Daoy (cell line): Measurements from ENCODE around the gene ZNF212. TPM values are rescaled to one million over a fixed set of nuclear protein-coding genes. Genes with fewer than 3 reads are reported as not detected.
"Not testable (repeated sequence)": the region's sequence is repeated elsewhere in the genome, so short reads cannot be mapped to it uniquely, and the experiment has no call there.

ENCODE experiments used
- DNase-seq: peaks from one replicate; pipeline ENCODE4 v3.0.0-alpha.2; 2015; ENCODE audit warnings: low read depth
- total RNA-seq: library from RNA; depleted of rRNA; stranded (reverse); fragments of >200 nt; shearing (Covaris generic); gene quantifications from 2 replicates; pipeline ENCODE4 v1.2.3, GENCODE V29; 2014

Gene ZNF212
- total RNA-seq, 1 experiment from 2014 or later: 12.0 TPM

DNA sequence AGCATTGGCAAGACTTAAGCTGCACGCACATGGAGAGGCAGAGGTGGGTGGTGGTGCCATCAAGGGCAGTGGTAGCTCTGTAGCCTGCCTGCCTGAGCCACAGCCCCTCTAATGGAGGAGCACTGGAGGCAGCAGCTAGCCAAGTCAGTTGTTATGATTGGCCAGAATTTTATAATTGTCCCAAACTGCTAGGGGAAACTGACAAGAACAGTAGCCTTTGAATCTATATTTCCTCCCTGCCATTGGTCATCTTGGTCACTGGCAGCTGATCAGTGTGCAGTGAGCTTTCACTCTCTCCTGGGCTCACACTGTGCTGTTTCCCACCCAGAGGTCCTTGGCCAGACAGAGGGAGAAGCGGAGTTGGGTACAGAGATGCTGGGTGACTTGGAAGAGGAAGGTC, 12.9 kb downstream of the ZNF212 start:
- no peak for DNase-seq

DNA sequence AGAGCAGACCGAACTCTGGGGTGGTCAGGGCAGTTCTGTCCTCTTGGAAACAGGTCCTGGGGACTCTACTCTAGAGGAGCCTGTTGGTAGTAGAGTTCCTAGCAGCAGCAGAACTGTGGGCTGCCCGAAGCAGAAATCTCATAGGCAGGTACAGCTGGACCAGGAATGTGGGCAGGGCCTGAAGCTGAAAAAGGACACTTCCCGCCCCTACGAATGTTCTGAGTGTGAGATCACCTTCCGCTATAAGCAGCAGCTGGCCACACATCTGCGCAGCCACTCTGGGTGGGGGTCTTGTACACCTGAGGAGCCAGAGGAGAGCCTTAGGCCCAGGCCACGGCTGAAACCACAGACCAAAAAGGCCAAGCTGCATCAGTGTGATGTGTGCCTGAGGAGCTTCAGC, 14.2 kb downstream of the ZNF212 start:
- DNase-seq: no peak

DNA sequence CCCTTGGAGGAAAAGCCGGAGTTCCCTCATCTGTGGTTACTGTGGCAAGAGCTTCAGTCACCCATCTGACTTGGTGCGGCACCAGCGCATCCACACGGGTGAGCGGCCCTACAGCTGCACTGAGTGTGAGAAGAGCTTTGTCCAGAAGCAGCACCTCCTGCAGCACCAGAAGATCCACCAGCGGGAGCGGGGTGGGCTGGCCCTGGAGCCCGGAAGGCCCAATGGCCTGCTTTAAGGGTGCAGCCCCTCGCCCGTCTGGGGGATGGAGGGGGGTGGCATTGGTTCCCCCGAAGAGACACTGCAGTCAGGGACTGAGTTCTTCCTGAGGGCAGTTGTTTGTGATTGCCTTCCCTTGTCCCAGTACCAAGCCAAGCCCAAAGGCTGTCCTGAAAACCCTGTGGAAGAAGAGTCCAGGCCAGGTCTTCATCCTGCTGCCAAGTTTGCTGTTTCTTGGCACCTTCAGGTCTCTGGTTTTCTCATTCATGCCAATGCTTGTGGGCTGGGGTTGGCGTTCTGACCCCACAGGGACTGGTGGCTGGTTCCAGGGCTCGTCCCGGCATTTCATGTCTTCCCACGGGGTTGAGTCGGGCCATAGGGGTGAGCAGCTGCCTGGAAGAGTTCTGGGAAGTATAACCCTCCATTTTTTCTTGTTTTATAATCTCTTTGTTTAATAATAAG, 14.9 kb downstream of the ZNF212 start:
- DNase-seq: no peak

DNA sequence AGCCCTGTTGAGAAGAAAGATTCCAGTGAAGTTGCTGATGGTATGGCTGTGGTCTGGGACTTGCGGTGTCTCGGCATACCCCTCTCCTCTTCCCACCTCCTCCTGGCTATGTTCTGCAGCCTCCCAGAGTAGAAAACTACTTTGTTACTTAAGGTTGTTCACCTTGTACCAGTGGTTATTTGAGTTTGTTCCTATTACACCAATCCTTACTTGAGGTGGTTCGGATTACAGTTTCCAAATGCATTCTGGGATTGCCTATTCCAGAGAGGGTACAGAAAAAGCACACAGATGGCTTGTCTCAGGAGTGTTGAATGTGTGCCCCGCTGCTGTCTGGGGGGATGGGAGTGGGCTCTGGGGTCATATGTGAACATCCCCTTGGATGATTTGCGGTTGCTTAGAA, 15.7 kb downstream of the ZNF212 start:
- DNase-seq: no peak

DNA sequence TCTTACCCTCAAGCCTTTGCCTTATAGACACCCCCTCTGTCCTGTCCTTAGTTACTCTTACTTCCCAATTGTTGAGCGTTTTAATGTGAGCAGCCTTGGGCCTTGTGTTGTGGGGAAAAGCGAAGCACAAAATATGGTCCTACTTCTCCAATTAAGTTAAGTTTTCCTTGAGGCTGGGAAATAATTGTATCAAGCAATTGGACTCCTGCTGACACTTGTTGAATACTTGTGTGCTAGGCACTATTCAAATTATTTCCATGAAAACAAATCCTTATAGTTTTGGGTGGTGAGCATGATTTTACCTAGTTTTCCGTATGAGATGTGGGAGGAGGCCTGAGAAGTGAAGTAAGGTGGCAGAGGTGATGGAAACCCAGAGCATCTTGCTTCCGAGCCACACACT, 17.1 kb downstream of the ZNF212 start:
- DNase-seq: no peak

DNA sequence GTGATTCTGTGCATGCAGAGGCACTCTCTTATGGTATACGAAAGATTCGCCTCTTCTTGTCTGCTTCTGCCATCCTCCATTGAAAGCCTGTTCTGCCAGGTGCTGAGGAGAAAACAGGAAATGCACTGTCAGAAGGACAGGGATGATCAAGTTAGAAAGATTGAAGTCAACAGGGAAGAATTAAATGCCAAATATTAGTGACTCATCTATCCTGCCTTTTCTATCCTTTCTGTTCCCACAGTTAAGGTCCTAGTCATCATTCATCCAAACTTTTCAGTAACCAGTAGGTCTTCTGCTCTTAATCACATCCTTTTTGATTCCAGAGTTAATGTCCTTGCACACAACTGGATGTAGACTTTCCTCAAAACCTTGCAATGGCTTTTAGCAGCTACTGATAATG, 17.7 kb downstream of the ZNF212 start:
- no peak for DNase-seq

DNA sequence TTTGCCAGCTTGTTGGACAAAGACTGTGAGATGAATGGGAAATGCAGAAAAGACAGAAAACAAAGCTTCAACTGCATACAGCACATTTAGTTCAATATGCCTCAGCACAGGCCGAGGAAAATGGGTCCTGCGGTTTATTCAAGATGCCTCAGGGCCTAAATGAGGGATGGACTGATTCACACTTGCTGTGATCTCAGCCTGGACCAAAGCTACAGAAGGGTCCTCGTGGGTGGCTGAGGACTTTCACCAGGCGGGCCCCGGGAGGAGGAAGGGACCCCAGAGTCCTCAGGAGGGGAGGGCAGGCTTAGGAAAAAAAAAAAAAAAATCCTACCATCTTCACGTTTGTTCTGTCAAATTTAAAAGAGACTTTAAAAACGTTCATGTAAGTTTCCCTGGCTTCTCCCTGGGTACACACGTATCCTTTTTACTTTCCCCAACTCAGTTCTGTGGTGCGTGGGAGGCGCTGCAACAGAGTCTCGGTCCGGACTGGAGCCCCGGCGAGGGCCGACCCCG, 21.9 kb downstream of the ZNF212 start:
- DNase-seq: peak; percentile 88

DNA sequence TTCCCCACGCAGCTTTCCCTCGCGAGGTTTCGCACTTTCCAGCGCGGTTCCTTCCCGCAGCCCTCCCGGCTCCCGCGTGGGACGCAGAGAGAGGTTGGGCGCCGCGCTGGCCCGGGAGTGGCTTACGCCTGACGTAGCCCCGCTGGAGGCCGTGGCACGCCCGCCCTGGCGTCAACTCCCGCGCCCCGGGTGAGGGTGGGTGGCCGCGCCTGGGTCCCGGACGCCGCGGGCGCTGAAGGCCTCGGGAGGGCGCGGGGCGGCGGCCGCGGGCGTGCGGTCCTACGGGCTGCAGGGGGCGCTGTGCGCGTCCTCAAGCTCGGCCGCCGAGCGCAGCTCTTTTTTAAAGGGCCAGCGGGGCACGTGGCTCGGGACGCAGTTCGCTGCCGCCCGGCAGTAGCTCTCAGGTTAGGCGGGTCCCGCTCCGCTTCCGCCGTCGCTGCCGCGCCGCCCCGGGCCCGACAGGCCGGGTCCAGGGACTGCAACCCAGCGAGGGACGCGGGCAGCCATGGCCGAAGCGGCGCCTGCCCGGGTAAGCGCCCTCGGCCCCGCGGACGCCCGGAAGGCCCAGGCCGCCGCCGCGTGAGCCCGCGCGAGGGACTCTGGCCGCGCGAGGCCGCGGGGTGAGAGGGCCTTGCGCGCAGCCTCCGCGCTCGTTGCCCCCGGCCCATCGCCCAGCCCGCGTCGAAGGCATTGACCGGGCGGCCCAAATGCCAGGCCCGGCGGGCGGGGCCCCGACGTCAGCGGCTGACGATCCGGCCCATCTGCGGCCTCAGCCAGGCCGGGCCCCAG, 22.6 kb downstream of the ZNF212 start, which contains the start of gene ZNF783:
TSS of gene ZNF783 (plus strand) at position 368 of the 789 bp plus-strand sequence. CDS start at position 506, 138 bp downstream.
- peak; percentile 94 for DNase-seq

DNA sequence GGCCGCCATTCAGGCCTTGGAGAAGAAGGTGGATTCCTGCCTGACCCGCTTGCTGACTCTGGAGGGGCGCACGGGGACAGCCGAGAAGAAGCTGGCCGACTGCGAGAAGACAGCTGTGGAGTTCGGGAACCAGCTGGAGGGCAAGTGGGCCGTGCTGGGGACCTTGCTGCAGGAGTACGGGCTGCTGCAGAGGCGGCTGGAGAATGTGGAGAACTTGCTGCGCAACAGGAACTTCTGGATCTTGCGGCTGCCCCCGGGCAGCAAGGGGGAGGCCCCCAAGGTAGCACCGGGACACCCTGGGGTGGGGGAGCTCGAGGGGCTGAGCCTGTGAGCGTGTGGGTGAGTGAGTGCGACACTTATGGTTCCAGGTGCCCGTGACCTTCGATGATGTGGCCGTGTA, 27.0 kb downstream of the ZNF212 start:
- no peak for DNase-seq

DNA sequence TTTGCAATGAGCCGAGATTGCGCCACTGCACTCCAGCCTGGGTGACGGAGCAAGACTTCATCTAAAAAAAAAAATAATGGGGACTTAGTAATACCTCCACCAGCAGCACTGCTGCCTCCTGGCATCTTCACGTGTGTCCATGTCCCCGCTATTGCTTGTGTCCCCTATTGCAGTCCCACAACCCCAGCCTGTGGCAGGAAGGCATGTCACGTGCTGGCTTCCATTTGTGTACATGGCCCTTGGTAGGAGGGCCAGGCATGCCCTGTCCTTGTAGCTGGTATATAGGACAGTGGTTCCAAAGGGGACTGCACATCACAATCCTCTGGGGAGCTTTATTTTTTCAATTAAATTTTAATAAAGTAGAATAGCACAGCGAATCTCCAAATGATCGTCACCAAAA, 28.3 kb downstream of the ZNF212 start:
- DNase-seq: no peak

DNA sequence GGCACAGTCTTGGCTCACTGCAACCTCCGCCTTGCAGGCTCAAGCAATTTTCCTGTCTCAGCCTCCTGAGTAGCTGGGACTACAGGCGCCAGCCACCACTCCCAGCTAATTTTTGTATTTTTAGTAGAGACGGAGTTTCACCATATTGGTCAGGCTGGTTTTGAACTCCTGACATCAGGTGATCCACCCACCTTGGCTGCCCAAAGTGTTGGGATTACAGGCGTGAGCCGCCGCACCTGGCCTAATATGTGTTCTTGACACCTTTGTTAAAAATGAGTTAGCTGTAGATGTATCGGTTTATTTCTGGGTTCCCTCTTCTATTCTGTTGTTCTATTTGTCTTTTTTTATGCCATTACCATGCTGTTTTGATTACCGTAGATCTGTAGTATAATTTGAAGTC, 35.0 kb downstream of the ZNF212 start:
- DNase-seq: not testable (repeated sequence)

DNA sequence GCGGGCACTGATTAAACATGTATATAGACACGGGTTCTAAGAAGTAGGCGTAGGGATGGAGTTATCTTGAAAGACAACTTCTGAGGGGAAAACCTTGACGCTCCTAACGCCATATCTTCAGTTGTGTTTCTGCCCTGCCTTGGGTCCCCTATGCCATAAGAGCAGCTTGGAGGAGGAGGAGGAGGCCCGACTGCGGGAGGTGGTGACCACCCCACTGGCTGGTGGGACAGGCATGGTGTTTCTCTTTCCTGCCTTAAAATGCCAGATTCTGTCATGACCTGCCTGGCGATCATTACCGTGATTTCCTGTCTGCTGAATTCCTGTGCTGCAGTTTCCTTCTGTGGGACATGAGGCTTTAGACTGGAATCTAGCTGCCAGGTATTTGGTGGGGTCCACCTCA, 38.4 kb downstream of the ZNF212 start:
- DNase-seq: no peak

DNA sequence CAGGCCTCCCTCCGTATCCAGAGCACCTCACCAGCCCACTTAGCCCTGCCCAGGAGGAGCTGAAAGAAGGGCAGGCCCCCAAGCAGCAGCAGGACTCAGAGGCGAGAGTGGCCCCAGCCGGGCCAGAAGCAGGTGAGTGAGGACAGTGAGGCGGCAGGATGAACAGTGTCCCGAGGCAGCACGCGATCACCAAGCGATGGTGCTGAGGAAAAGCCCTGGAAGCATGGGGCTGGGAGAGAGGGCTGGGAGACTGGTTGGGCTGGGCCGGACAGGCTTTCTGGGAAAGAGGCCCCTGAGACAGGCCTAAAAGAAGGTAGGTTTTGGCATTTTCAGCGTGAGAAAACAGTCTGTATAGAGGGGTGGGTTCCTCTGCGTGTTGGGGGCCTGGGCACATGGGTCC, 38.9 kb downstream of the ZNF212 start:
- DNase-seq: no peak

DNA sequence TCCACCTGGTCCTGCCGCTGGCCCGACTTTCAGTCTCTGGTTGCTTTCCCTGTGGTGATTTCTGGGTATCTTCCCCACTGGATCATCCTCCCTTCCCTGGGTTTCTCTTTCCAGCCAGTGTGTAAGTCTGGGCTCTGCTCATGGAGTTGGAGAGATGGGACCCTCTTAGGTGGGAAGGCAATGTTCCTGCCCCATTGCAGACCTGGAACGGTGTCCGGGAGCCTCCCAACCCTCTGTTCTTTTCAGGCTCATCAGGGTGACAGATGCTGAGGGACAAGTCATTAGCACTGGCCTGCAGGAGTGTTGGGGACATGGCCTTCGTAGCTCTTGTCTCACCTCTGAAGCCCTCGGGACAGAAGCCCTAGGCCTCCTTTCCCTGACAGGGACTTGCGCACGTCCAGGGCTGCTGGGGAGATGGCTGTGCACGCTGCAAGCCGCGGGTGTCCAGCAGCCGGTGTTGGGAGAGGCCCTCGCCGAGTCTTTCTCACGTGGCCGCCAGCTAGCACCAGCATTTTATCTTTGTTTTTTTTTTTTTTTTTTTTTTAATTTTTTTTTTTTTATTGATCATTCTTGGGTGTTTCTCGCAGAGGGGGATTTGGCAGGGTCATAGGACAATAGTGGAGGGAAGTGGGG, 39.8 kb downstream of the ZNF212 start:
- DNase-seq: no peak

DNA sequence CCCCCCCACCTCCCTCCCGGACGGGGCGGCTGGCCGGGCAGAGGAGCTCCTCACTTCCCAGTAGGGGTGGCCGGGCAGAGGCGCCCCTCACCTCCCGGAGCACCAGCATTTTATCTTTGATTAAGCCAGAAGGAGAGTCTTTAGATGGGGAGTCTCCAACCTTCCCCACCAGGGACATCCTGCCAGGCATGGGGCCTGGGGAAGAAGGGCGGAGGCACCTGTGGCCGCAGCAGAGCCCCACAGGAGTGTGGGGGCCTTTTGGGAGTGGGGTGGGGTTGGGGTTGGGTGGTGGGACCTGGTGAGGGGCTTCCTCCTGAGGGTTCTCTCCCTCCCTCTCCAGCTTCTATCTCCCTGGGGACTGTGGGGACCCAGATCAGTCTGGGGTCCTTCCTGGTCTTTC, 40.7 kb downstream of the ZNF212 start:
- no peak for DNase-seq

DNA sequence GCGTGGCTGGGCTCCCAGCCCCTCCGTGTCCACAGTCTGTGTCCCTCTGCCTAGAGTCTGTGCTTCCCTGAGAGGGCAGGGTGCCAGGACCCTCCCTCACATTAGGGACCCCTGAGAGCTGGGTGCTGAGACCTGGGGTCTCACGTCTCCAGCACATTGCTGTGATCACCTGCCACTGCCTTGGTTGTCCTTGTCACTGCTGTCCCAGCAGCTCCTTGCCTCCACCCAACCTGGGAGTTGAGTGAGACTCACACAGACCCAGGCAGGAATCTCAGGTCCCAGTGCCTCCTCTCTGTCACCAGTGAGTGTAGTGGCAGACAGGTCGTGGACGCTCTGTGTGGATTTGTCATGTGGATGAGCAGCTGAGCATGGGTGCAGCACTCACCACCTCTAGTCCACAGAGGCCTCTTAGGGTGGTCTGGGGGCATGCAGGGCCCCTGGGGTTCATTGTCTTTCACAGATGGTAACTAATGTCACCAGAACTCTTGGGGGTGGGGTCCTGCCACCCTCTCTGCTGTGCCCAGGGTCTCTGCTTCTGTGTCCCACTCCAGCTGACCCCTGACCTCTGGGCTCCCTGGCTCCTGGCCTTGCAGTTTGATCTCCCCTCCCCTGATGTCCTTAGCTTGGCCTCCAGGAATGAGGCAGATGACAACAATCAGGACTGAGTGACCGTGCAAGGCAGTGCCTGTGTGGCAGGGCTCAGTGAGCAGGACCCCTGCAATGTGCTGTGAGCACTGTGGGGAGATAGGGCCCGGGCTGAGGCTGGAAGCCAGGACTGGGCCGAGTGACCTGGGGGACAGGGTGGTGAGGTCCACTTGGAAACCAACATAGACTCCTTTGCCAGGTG, 41.4 kb downstream of the ZNF212 start:
- no peak for DNase-seq

DNA sequence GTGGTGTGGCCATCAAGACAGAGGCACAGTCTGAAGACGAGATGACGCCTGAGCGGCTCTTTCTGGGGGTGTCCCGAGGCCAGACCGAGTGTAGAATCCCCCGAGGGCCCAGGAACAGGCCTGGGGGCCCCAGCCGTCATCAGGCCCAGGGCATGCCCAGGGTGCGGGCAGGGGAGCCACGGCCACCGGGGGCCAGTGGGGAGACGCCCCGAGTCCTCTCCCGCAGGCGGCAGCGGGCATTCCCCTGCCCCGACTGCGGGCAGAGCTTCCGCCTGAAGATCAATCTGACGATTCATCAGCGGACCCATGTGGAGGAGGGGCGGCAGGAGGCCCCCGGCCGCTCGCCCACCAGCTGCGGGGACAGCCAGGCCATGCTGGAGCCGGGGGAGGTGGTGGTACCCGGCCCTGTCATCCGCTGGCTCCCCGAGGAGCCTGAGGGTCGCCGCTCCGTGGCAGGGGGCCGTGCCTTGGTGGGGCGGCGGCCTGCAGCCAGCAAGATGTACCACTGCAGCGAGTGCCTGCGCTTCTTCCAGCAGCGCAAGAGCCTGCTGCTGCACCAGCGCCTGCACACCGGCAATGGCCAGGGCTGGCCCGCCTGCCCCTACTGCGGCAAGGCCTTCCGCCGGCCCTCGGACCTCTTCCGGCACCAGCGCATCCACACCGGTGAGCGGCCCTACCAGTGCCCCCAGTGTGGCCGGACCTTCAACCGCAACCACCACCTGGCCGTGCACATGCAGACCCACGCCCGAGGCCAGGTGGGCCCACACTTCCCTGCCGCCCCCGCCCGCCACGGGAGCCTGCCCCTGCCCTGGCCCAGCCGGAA, 42.3 kb downstream of the ZNF212 start:
- DNase-seq: no peak

DNA sequence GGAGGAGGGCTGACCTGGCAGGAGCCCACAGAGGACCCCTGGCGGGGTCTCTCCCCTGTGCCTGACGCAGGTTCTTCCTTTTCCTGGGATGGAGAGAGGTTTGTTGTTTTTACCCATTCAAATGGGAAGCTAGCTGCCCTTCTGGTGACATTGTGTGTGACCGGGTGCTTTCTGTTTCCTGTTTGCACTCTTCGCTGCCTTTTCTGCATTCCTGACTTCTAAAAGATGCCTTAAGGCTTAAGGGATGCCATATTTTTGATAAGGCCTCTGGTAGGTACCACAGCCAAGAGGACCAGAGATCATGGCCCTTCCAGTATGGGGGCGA, 42.8 kb downstream of the ZNF212 start:
- no peak for DNase-seq

DNA sequence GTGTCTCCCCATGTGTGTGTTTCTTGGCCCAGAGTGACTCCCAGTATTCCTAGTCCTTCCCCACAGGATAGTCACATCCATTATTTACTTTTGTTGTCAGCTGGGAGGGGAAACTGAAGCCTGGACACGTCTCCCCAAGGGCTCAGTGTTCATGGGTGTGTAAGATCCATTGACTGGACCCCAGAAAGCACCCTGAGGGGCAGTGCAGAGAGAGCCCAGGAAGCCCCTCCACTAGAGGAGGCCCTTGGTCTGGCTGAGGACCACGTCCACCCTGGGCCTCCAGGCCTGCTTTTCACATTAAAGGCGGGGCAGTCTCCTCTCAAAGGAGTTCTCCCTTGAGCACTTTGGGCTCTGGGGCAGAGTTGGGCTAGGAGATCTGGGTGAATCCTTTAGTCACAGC, 43.9 kb downstream of the ZNF212 start:
- no peak for DNase-seq

DNA sequence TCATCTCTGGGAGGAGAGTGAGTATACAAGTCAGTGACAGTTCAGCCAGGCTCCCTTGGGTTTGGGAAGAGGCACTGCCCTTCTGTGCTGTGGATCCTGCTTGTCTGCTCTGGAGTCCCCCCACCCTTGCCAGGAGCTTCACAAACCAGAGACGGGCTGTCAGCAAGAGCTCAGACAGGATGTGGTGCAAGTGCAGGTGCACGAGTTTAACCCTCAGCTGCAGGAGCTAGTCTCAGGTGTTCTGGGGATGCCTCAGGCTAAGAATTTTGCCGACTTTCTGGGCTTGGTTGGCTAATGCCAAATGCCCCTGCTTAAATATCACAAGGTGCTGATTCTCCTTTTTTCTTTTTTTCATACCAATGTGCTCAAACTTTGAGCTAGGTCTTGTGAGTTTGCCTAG, 44.9 kb downstream of the ZNF212 start:
- DNase-seq: no peak
